WTC11 (cell line): ENCODE measurements around the gene RWDD2A. TPM values are rescaled to one million over a fixed set of nuclear protein-coding genes. Genes with fewer than 3 reads are reported as not detected.

Experiments
- ATAC-seq: fragments of 200-7000 bp; cut with Tn5 transposase; 2 replicates; pipeline ENCODE4 v1.10.0; 2021; ENCODE audit warnings: mild to moderate bottlenecking, moderate library complexity
- CTCF ChIA-PET: fragments of 300-600 bp; sonication (Branson Sonifier 250); formaldehyde crosslinking; loops from one replicate; lab custom pipeline; 2021; ENCODE audit warnings: antibody characterized with exemption; lab: Charles Lee
- POLR2A ChIA-PET: fragments of 350-600 bp; sonication (Branson Sonifier 250); formaldehyde crosslinking; loops from one replicate; lab custom pipeline; 2021; ENCODE audit warnings: antibody characterized with exemption; lab: Charles Lee
- DNase-seq: peaks from one replicate; pipeline ENCODE4 v3.0.0; 2021; ENCODE audit warnings: low spot score
- H3K27ac Mint-ChIP-seq: 2 replicates; pipeline ENCODE4 v1.8.0; 2021; ENCODE audit warnings: mixed read lengths
- H3K27me3 Mint-ChIP-seq: 2 replicates; pipeline ENCODE4 v1.8.0; 2021; ENCODE audit warnings: low read depth, mild to moderate bottlenecking, moderate library complexity, mixed read lengths
- H3K36me3 Mint-ChIP-seq: 2 replicates; pipeline ENCODE4 v1.8.0; 2021; ENCODE audit warnings: mixed read lengths
- H3K4me1 Mint-ChIP-seq: 2 replicates; pipeline ENCODE4 v1.8.0; 2022; ENCODE audit warnings: mixed read lengths
- H3K4me3 Mint-ChIP-seq: 2 replicates; pipeline ENCODE4 v1.8.0; 2021; ENCODE audit warnings: mild to moderate bottlenecking, moderate library complexity, mixed read lengths
- H3K9me3 Mint-ChIP-seq: 2 replicates; pipeline ENCODE4 v1.8.0; 2021; ENCODE audit warnings: mixed read lengths
- ATF1 ChIP-seq: sonication (generic); formaldehyde crosslinking; IDR thresholded peaks from 2 replicates; pipeline ENCODE4 v1.8.1; 2023; ENCODE audit warnings: mild to moderate bottlenecking, moderate library complexity, missing genetic modification reagents
- NFATC4 ChIP-seq: fragments of 250-450 bp; sonication (Bioruptor Pico); IDR thresholded peaks from 2 replicates; pipeline ENCODE4 v1.9.0; 2021; ENCODE audit warnings: mild to moderate bottlenecking
- PRRX2 ChIP-seq: fragments of 250-450 bp; sonication (Bioruptor Pico); IDR thresholded peaks from 2 replicates; pipeline ENCODE4 v1.8.0; 2021; ENCODE audit warnings: mild to moderate bottlenecking
- RELA ChIP-seq: sonication (generic); formaldehyde crosslinking; IDR thresholded peaks from 2 replicates; pipeline ENCODE4 v1.8.1; 2022; ENCODE audit warnings: missing genetic modification reagents, mild to moderate bottlenecking, borderline replicate concordance
- SMAD3 ChIP-seq: sonication (generic); formaldehyde crosslinking; IDR thresholded peaks from 2 replicates; pipeline ENCODE4 v1.8.0; 2022; ENCODE audit warnings: missing genetic modification reagents, mild to moderate bottlenecking, borderline replicate concordance
- SP1 ChIP-seq: sonication (generic); formaldehyde crosslinking; conservative IDR thresholded peaks from 2 replicates; pipeline ENCODE4 v1.8.1; 2022; ENCODE audit warnings: missing genetic modification reagents
- TEAD1 ChIP-seq: sonication (generic); formaldehyde crosslinking; IDR thresholded peaks from 2 replicates; pipeline ENCODE4 v1.8.0; 2022; ENCODE audit warnings: mild to moderate bottlenecking, missing genetic modification reagents
- ZBTB21 ChIP-seq: sonication (generic); formaldehyde crosslinking; IDR thresholded peaks from 2 replicates; pipeline ENCODE4 v1.8.1; 2023; ENCODE audit warnings: mild to moderate bottlenecking, missing genetic modification reagents, borderline replicate concordance
- total RNA-seq: library from RNA; stranded (reverse); gene quantifications from 3 replicates; pipeline ENCODE4 v1.2.3, GENCODE V29; 2021
- TF ChIP-seq, protein P1 (sequence below): sonication (generic); formaldehyde crosslinking; IDR thresholded peaks from 2 replicates; pipeline ENCODE4 v1.8.1; 2022; ENCODE audit warnings: missing genetic modification reagents, borderline replicate concordance
- TF ChIP-seq, protein P2 (sequence below): sonication (generic); formaldehyde crosslinking; conservative IDR thresholded peaks from 2 replicates; pipeline ENCODE4 v1.8.1; 2023; ENCODE audit warnings: mild to moderate bottlenecking, low read depth, missing genetic modification reagents, moderate library complexity
- TF ChIP-seq, protein P3 (sequence below): sonication (generic); formaldehyde crosslinking; IDR thresholded peaks from 2 replicates; pipeline ENCODE4 v1.8.0; 2023; ENCODE audit warnings: missing genetic modification reagents, mild to moderate bottlenecking, borderline replicate concordance
- TF ChIP-seq, protein P4 (sequence below): fragments of 250-450 bp; sonication (Bioruptor Pico); IDR thresholded peaks from 2 replicates; pipeline ENCODE4 v1.9.0; 2021; ENCODE audit warnings: mild to moderate bottlenecking, borderline replicate concordance
- TF ChIP-seq, protein P5 (sequence below): sonication (generic); formaldehyde crosslinking; IDR thresholded peaks from 2 replicates; pipeline ENCODE4 v1.8.1; 2023; ENCODE audit warnings: mild to moderate bottlenecking, missing genetic modification reagents

Gene RWDD2A
- total RNA-seq, 1 experiment from 2014 or later: 5.2 TPM

DNA sequence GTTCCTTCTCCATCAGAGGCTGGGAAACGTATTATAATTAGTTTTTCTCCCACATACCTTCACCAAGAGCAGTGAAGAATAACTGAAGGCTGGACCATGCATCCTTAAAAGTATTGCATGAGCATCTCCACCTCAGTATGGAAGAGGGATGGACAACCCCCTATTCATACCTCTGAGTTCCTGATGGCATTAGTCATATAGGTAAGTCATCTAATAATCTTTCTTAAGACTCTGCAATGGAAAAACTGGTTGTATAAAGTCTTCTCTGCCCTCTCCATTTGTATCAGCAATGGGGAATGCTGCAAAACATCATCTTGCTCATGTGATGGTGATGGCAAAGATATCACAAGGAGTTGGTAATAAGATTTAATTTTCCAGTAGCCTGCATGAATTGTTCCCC, 24.6 kb upstream of the RWDD2A start:
- CTCF ChIA-PET: no interaction called here
- TF ChIP-seq, protein P1, sequence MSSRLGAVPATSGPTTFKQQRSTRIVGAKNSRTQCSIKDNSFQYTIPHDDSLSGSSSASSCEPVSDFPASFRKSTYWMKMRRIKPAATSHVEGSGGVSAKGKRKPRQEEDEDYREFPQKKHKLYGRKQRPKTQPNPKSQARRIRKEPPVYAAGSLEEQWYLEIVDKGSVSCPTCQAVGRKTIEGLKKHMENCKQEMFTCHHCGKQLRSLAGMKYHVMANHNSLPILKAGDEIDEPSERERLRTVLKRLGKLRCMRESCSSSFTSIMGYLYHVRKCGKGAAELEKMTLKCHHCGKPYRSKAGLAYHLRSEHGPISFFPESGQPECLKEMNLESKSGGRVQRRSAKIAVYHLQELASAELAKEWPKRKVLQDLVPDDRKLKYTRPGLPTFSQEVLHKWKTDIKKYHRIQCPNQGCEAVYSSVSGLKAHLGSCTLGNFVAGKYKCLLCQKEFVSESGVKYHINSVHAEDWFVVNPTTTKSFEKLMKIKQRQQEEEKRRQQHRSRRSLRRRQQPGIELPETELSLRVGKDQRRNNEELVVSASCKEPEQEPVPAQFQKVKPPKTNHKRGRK (CRISPR knock-in tag): no peak
- TF ChIP-seq ATF1 (CRISPR knock-in tag) (no peak), SMAD3 (CRISPR knock-in tag) (no peak), ZBTB21 (CRISPR knock-in tag) (no peak), PRRX2 (CRISPR knock-in tag) (no peak), TEAD1 (CRISPR knock-in tag) (no peak), NFATC4 (CRISPR knock-in tag) (no peak)
- TF ChIP-seq, protein P2, sequence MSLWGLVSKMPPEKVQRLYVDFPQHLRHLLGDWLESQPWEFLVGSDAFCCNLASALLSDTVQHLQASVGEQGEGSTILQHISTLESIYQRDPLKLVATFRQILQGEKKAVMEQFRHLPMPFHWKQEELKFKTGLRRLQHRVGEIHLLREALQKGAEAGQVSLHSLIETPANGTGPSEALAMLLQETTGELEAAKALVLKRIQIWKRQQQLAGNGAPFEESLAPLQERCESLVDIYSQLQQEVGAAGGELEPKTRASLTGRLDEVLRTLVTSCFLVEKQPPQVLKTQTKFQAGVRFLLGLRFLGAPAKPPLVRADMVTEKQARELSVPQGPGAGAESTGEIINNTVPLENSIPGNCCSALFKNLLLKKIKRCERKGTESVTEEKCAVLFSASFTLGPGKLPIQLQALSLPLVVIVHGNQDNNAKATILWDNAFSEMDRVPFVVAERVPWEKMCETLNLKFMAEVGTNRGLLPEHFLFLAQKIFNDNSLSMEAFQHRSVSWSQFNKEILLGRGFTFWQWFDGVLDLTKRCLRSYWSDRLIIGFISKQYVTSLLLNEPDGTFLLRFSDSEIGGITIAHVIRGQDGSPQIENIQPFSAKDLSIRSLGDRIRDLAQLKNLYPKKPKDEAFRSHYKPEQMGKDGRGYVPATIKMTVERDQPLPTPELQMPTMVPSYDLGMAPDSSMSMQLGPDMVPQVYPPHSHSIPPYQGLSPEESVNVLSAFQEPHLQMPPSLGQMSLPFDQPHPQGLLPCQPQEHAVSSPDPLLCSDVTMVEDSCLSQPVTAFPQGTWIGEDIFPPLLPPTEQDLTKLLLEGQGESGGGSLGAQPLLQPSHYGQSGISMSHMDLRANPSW: no peak
- TF ChIP-seq, protein P3, sequence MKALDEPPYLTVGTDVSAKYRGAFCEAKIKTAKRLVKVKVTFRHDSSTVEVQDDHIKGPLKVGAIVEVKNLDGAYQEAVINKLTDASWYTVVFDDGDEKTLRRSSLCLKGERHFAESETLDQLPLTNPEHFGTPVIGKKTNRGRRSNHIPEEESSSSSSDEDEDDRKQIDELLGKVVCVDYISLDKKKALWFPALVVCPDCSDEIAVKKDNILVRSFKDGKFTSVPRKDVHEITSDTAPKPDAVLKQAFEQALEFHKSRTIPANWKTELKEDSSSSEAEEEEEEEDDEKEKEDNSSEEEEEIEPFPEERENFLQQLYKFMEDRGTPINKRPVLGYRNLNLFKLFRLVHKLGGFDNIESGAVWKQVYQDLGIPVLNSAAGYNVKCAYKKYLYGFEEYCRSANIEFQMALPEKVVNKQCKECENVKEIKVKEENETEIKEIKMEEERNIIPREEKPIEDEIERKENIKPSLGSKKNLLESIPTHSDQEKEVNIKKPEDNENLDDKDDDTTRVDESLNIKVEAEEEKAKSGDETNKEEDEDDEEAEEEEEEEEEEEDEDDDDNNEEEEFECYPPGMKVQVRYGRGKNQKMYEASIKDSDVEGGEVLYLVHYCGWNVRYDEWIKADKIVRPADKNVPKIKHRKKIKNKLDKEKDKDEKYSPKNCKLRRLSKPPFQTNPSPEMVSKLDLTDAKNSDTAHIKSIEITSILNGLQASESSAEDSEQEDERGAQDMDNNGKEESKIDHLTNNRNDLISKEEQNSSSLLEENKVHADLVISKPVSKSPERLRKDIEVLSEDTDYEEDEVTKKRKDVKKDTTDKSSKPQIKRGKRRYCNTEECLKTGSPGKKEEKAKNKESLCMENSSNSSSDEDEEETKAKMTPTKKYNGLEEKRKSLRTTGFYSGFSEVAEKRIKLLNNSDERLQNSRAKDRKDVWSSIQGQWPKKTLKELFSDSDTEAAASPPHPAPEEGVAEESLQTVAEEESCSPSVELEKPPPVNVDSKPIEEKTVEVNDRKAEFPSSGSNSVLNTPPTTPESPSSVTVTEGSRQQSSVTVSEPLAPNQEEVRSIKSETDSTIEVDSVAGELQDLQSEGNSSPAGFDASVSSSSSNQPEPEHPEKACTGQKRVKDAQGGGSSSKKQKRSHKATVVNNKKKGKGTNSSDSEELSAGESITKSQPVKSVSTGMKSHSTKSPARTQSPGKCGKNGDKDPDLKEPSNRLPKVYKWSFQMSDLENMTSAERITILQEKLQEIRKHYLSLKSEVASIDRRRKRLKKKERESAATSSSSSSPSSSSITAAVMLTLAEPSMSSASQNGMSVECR (CRISPR knock-in tag): no peak
- TF ChIP-seq, all 79 proteins: peak for 0
- H3K27me3 Mint-ChIP-seq: no peaks in the 10 kb centered on the region
- ATAC-seq: no peak
- H3K36me3 Mint-ChIP-seq: peaks cover 73% of the 10 kb centered on the region
- H3K4me3 Mint-ChIP-seq: no peak overlapping the region
- no peak for DNase-seq
- POLR2A ChIA-PET: interaction anchor here (1.2 kb wide), 1 partner anchor 9 kb away, joined by 3 read pairs; no protein-coding TSS in a partner anchor
- H3K27ac Mint-ChIP-seq: no peak overlapping the region
- H3K4me1 Mint-ChIP-seq: no peaks in the 10 kb centered on the region
- no peaks in the 10 kb centered on the region for H3K9me3 Mint-ChIP-seq

DNA sequence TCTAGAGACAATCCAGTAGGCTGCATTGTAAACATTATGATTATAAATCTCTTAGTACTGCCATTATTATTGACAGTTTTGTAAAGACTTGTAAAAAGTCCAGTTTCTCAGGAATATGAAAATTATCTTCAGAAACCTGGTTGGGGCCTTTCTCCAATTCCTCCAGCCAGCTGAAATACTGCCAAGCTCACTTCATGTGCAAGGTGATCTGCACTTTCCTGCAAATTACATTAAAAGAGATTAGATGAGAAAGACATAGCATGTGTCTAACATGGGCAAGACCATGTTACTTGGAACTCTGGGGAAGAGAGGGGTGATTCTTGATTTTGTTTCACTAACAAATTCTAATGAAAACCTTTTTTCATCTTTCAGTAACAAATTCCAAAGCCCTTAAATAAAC, 24.1 kb upstream of the RWDD2A start:
- Mint-ChIP-seq H3K9me3 (no peaks in the 10 kb centered on the region), H3K27me3 (no peaks in the 10 kb centered on the region)
- POLR2A ChIA-PET: no interaction called here
- TF ChIP-seq, protein P4, sequence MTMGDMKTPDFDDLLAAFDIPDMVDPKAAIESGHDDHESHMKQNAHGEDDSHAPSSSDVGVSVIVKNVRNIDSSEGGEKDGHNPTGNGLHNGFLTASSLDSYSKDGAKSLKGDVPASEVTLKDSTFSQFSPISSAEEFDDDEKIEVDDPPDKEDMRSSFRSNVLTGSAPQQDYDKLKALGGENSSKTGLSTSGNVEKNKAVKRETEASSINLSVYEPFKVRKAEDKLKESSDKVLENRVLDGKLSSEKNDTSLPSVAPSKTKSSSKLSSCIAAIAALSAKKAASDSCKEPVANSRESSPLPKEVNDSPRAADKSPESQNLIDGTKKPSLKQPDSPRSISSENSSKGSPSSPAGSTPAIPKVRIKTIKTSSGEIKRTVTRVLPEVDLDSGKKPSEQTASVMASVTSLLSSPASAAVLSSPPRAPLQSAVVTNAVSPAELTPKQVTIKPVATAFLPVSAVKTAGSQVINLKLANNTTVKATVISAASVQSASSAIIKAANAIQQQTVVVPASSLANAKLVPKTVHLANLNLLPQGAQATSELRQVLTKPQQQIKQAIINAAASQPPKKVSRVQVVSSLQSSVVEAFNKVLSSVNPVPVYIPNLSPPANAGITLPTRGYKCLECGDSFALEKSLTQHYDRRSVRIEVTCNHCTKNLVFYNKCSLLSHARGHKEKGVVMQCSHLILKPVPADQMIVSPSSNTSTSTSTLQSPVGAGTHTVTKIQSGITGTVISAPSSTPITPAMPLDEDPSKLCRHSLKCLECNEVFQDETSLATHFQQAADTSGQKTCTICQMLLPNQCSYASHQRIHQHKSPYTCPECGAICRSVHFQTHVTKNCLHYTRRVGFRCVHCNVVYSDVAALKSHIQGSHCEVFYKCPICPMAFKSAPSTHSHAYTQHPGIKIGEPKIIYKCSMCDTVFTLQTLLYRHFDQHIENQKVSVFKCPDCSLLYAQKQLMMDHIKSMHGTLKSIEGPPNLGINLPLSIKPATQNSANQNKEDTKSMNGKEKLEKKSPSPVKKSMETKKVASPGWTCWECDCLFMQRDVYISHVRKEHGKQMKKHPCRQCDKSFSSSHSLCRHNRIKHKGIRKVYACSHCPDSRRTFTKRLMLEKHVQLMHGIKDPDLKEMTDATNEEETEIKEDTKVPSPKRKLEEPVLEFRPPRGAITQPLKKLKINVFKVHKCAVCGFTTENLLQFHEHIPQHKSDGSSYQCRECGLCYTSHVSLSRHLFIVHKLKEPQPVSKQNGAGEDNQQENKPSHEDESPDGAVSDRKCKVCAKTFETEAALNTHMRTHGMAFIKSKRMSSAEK (CRISPR knock-in tag): no peak
- no peak for TF ChIP-seq RELA (CRISPR knock-in tag)
- TF ChIP-seq, protein P5, sequence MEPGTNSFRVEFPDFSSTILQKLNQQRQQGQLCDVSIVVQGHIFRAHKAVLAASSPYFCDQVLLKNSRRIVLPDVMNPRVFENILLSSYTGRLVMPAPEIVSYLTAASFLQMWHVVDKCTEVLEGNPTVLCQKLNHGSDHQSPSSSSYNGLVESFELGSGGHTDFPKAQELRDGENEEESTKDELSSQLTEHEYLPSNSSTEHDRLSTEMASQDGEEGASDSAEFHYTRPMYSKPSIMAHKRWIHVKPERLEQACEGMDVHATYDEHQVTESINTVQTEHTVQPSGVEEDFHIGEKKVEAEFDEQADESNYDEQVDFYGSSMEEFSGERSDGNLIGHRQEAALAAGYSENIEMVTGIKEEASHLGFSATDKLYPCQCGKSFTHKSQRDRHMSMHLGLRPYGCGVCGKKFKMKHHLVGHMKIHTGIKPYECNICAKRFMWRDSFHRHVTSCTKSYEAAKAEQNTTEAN (CRISPR knock-in tag): no peak
- no peak for TF ChIP-seq ZBTB21 (CRISPR knock-in tag)
- TF ChIP-seq SP1 (CRISPR knock-in tag): no peak
- TF ChIP-seq, all 79 proteins: peak for 0
- Mint-ChIP-seq H3K27ac (no peak overlapping the region), H3K36me3 (peaks cover 76% of the 10 kb centered on the region), H3K4me1 (no peaks in the 10 kb centered on the region), H3K4me3 (no peak overlapping the region)
- ATAC-seq: no peak
- DNase-seq: no peak
- CTCF ChIA-PET: no interaction called here
